Nephron (organoid): ENCODE measurements around the gene TBC1D5.
A peak's percentile ranks its signal among the peaks of the same experiment; 100 is the strongest.

Source experiments
- H3K27ac Mint-ChIP-seq, 3 experiments: 2 replicates each; pipeline ENCODE4 v1.8.0; 2020; ENCODE audit warnings: mixed read lengths in 3 of 3, mild to moderate bottlenecking in 2 of 3, moderate library complexity in 1 of 3
- H3K27me3 Mint-ChIP-seq: 2 replicates; pipeline ENCODE4 v1.8.0; 2021; ENCODE audit warnings: low read depth, mild to moderate bottlenecking, moderate library complexity, mixed read lengths
- H3K36me3 Mint-ChIP-seq: 2 replicates; pipeline ENCODE4 v1.8.0; 2020; ENCODE audit warnings: low read depth, mixed read lengths
- H3K4me1 Mint-ChIP-seq: 2 replicates; pipeline ENCODE4 v1.8.0; 2020; ENCODE audit warnings: mixed read lengths
- H3K4me3 Mint-ChIP-seq, 3 experiments: 2 replicates each; pipeline ENCODE4 v1.8.0; 2020; ENCODE audit warnings: mild to moderate bottlenecking in 3 of 3, mixed read lengths in 3 of 3, moderate library complexity in 2 of 3
- H3K9me3 Mint-ChIP-seq: 2 replicates; pipeline ENCODE4 v1.8.0; 2020; ENCODE audit warnings: mixed read lengths
- CTCF ChIP-seq, 3 experiments: fragments of 200-600 bp; sonication (generic); IDR thresholded peaks; one replicate each; pipeline ENCODE4 v1.5.0; 2021; ENCODE audit warnings: antibody characterized with exemption in 3 of 3; ENCODE audit not compliant: unreplicated experiment in 3 of 3

The TBC1D5 gene

DNA sequence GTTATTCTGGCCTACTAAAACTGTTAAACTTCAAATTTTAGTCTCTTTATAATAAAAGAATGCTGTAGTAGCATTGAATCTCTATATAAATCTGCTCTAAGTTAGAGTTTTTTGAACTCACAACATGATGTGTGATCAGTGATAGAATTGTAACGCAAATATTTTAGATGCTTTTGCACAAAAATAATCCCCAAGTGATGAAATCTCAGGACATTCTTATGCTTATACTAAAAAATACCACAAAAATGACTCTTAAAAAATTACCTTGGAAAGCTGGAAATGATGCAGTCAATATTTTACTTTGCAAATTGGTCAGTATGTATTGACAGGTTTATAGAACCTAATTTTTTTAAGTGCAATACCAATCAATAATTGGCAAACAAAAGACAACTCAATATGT lies 375.3 kb downstream of the TBC1D5 start:
- H3K9me3 Mint-ChIP-seq: no peaks in the 10 kb centered on the region
- no peak for TF ChIP-seq CTCF (IDR thresholded peaks at IDR 0.05; ENCODE audit: unreplicated experiment in 3 of 3)
- H3K36me3 Mint-ChIP-seq: peaks cover 9% of the 10 kb centered on the region
- no peaks in the 10 kb centered on the region for H3K27me3 Mint-ChIP-seq
- no peak overlapping the region for H3K27ac Mint-ChIP-seq
- H3K4me1 Mint-ChIP-seq: no peaks in the 10 kb centered on the region
- no peak overlapping the region for H3K4me3 Mint-ChIP-seq

DNA sequence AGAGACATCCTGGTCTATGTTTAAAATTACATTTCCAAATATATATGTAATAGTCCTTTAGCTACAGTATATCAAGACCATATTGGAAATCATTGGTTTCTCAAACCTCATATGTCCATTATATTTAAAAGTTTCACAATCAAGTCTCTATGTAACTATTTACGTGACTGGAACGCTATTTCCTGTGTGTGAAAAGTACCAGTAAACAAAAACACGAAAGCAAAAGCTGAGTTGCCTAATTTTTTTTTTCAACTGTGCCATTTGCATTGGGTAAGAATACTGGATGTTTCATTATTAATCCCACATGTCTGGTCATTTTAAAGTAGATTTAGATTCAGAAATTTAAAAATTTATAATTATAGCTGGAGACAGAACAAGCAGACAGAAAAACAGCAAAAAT lies 381.4 kb downstream of the TBC1D5 start:
- Mint-ChIP-seq H3K36me3 (no peaks in the 10 kb centered on the region), H3K4me1 (peaks cover 4% of the 10 kb centered on the region), H3K9me3 (no peaks in the 10 kb centered on the region), H3K27me3 (no peaks in the 10 kb centered on the region), H3K27ac (no peak overlapping the region), H3K4me3 (no peak overlapping the region)
- TF ChIP-seq CTCF (IDR thresholded peaks at IDR 0.05; ENCODE audit: unreplicated experiment in 3 of 3): no peak

DNA sequence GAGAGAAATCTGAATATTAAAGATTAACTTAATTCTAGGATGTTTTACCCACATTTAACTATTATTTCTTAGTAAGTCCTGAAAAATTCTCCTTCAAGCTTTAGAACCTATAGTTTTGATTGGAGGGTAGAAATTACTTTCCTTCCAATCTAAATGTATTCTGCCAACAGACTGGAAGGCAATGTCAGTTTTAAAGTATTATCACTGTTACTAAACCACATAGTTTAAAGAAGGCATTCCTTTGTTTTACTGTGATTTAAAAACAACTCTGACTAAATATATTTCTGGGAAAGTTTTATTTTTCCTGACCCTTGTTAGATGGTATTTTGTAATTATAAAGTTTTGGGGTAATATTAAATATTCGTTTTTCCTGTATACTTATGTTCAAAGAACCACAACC lies 382.5 kb downstream of the TBC1D5 start:
- TF ChIP-seq CTCF (IDR thresholded peaks at IDR 0.05; ENCODE audit: unreplicated experiment in 3 of 3): no peak
- Mint-ChIP-seq H3K4me3 (no peak overlapping the region), H3K9me3 (no peaks in the 10 kb centered on the region), H3K36me3 (no peaks in the 10 kb centered on the region), H3K27me3 (no peaks in the 10 kb centered on the region), H3K27ac (no peak overlapping the region), H3K4me1 (peaks cover 8% of the 10 kb centered on the region)

DNA sequence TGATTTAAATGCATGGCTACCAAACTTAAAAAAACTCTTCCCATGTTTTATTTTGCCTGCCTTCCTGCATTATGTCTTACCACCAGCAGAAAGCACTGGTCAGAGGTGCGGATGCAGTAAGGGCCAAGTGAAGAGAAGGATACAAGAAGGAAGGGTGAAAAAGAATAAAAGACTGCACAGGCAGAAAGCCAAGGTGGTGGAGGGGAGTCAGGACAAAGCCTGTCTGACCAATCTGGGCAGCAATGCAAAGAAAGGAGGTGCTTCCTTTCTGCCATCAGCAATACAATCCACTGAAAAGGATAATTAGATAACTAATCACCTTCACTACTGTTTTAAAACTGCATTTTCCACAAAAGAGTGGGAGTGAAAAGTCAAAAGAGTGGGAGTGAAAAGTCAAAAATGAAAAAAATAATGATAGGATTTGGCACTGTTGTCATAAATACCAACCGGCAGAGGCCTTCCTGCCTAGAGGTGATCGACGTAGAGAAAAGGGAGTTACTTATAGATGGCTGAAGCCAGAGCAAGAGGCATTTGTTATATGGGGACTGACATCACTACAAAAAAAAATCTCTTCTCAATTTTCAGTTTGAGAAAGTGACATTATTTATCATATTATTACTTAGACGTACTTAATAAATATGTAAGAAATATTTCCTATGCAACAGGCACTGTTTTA lies 385.3 kb downstream of the TBC1D5 start:
- H3K9me3 Mint-ChIP-seq: no peaks in the 10 kb centered on the region
- no peaks in the 10 kb centered on the region for H3K36me3 Mint-ChIP-seq
- peaks cover 17% of the 10 kb centered on the region for H3K4me1 Mint-ChIP-seq
- H3K4me3 Mint-ChIP-seq: no peak overlapping the region
- H3K27me3 Mint-ChIP-seq: no peaks in the 10 kb centered on the region
- H3K27ac Mint-ChIP-seq: peak overlapping the region in 1 of 3 experiments; percentile 6
- TF ChIP-seq CTCF (IDR thresholded peaks at IDR 0.05; ENCODE audit: unreplicated experiment in 3 of 3): no peak

DNA sequence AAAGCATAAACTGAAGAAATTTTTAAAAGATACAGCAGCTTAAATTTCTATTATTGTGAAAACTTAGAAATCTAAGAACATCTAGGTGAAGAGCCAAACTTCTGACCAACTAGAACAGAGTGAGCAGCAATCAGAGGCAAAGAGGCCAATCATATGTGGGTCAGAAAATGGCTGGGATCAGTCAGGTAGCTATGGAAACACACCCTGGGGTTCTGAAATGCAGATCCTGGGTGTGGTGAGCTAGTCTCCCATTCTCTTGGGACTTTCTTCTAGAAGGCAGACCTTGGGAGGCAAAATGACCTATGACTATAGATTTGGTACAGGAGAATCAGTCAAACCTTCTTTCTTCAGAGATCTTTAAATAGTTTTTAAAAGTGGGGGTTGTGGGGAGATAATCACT lies 385.8 kb downstream of the TBC1D5 start:
- H3K27me3 Mint-ChIP-seq: no peaks in the 10 kb centered on the region
- no peak overlapping the region for H3K27ac Mint-ChIP-seq
- no peak for TF ChIP-seq CTCF (IDR thresholded peaks at IDR 0.05; ENCODE audit: unreplicated experiment in 3 of 3)
- H3K36me3 Mint-ChIP-seq: peaks cover 4% of the 10 kb centered on the region
- no peak overlapping the region for H3K4me3 Mint-ChIP-seq
- peaks cover 17% of the 10 kb centered on the region for H3K4me1 Mint-ChIP-seq
- H3K9me3 Mint-ChIP-seq: no peaks in the 10 kb centered on the region

DNA sequence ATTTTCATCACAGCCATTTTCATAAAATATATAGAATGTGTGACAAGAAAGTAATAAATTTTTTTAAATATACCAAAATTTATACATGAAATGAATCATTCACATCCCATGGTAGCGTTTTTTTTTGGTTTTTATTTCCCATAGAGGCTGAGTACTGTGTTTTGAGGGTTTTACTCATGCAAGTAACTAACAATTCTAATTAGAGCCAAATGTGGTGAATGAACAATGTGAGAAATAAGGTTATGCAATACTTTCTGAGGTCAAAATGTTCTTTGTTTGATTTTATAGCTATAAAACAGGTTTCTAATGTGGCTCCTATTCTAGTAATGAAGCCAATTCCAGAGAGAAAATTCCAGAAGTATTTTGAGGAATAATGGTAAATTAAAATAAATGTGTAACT lies 386.8 kb downstream of the TBC1D5 start:
- Mint-ChIP-seq H3K27ac (no peak overlapping the region), H3K27me3 (no peaks in the 10 kb centered on the region), H3K4me1 (peaks cover 17% of the 10 kb centered on the region), H3K4me3 (no peak overlapping the region), H3K36me3 (peaks cover 4% of the 10 kb centered on the region), H3K9me3 (no peaks in the 10 kb centered on the region)
- TF ChIP-seq CTCF (IDR thresholded peaks at IDR 0.05; ENCODE audit: unreplicated experiment in 3 of 3): no peak
